ENCODE measurements around the gene GJD3.
"Not testable (repeated sequence)": the region's sequence is repeated elsewhere in the genome, so short reads cannot be mapped to it uniquely, and the experiment has no call there.

GRCh38 chr17:40372644-40373043 is 8.1 kb upstream of the GJD3 start:
- TF ChIP-seq CTCF, POLR2AphosphoS5, POLR2A, EP300 (IDR thresholded peaks at IDR 0.05): not testable (repeated sequence)
